Naive thymus-derived CD4-positive, alpha-beta T cell (primary cell): ENCODE results near the gene UBAP2L. TPM values are rescaled to one million over a fixed set of nuclear protein-coding genes. Genes with fewer than 3 reads are reported as not detected.

ENCODE experiments used
- ATAC-seq: fragments of 150-1000 bp; cut with Tn5 transposase; 2 replicates; pipeline ENCODE4 v1.10.0; 2021; ENCODE audit warnings: mild to moderate bottlenecking, moderate library complexity
- CTCF ChIA-PET: fragments of 350-600 bp; sonication (Branson Sonifier 250); formaldehyde crosslinking; loops from one replicate; lab custom pipeline; 2021; ENCODE audit warnings: antibody characterized with exemption; lab: Charles Lee
- POLR2A ChIA-PET: fragments of 350-600 bp; sonication (Branson Sonifier 250); formaldehyde crosslinking; loops from one replicate; lab custom pipeline; 2021; ENCODE audit warnings: antibody characterized with exemption, inconsistent platforms; lab: Charles Lee
- DNase-seq, 9 donors: peaks; one replicate each; pipeline versions ENCODE4 v3.0.0 to v3.0.0-alpha.2; 2020 to 2022; ENCODE audit warnings: mixed read lengths in 1 of 9
- H3K27ac ChIP-seq: one replicate; pipeline ENCODE4 v1.7.0; 2013; ENCODE audit warnings: mild to moderate bottlenecking, low read depth, low read length, moderate library complexity
- H3K27me3 ChIP-seq, 2 donors: one replicate each; pipeline ENCODE4 v1.7.0; 2013; ENCODE audit warnings: low read length in 2 of 2, mild to moderate bottlenecking in 2 of 2, moderate library complexity in 2 of 2; ENCODE audit not compliant: control insufficient read depth in 2 of 2, insufficient read depth in 2 of 2
- H3K36me3 ChIP-seq, 3 experiments: 1 replicate in 2 of 3; 2 replicates in 1 of 3; pipeline ENCODE4 v1.7.0; 2013; ENCODE audit warnings: low read length in 3 of 3, mild to moderate bottlenecking in 3 of 3, moderate library complexity in 1 of 3; ENCODE audit not compliant: insufficient read depth in 3 of 3, control insufficient read depth in 2 of 3
- H3K4me1 ChIP-seq, 2 donors: one replicate each; pipeline ENCODE4 v1.7.0; 2013; ENCODE audit warnings: low read length in 2 of 2, mild to moderate bottlenecking in 2 of 2, moderate library complexity in 1 of 2; ENCODE audit not compliant: control insufficient read depth in 2 of 2, insufficient read depth in 2 of 2
- H3K4me3 ChIP-seq: 2 replicates; pipeline ENCODE4 v1.7.0; 2013; ENCODE audit warnings: mild to moderate bottlenecking, low read length
- H3K9me3 ChIP-seq, 3 experiments: 1 replicate in 2 of 3; 2 replicates in 1 of 3; pipeline ENCODE4 v1.7.0; 2013; ENCODE audit warnings: low read length in 3 of 3; ENCODE audit not compliant: control insufficient read depth in 2 of 3
- H3K27ac Mint-ChIP-seq, 9 donors: one replicate each; pipeline ENCODE4 v1.8.0; 2020 to 2022; ENCODE audit warnings: mixed read lengths in 9 of 9, mild to moderate bottlenecking in 8 of 9, moderate library complexity in 5 of 9, inconsistent platforms in 2 of 9
- H3K27me3 Mint-ChIP-seq, 5 donors: one replicate each; pipeline ENCODE4 v1.8.0; 2021 to 2022; ENCODE audit warnings: mixed read lengths in 5 of 5, mild to moderate bottlenecking in 1 of 5
- H3K36me3 Mint-ChIP-seq, 5 donors: one replicate each; pipeline ENCODE4 v1.8.0; 2020 to 2022; ENCODE audit warnings: mixed read lengths in 5 of 5, mild to moderate bottlenecking in 3 of 5, inconsistent platforms in 1 of 5
- H3K4me1 Mint-ChIP-seq, 7 donors: one replicate each; pipeline ENCODE4 v1.8.0; 2020 to 2022; ENCODE audit warnings: mixed read lengths in 7 of 7, mild to moderate bottlenecking in 3 of 7, inconsistent platforms in 1 of 7
- H3K4me3 Mint-ChIP-seq, 10 donors: one replicate each; pipeline ENCODE4 v1.8.0; 2020 to 2022; ENCODE audit warnings: mild to moderate bottlenecking in 10 of 10, mixed read lengths in 10 of 10, moderate library complexity in 6 of 10, inconsistent platforms in 2 of 10
- H3K9me3 Mint-ChIP-seq, 11 donors: one replicate each; pipeline ENCODE4 v1.8.0; 2020 to 2022; ENCODE audit warnings: mixed read lengths in 11 of 11, mild to moderate bottlenecking in 4 of 11, inconsistent platforms in 1 of 11, moderate library complexity in 1 of 11
- intact Hi-C, 2 donors: fragments of 100-400 bp; cut with micrococcal nuclease; formaldehyde crosslinking; loops; one replicate each; pipeline ENCODE4 v1.15.1; 2023
- polyA plus RNA-seq, 2 donors: library from polyadenylated mRNA; unstranded; fragments of 300-500 nt; fragmentation: Illumina TruSeq; gene quantifications; one replicate each; pipeline ENCODE4 v1.2.3, GENCODE V29; 2021
- total RNA-seq, 6 experiments: library from RNA in 5 of 6; stranded (reverse) in 5 of 6; gene quantifications; 1 replicate in 5 of 6; 2 replicates in 1 of 6; pipeline ENCODE4 v1.2.3 and lab custom pipeline; 2021 to 2026

Gene UBAP2L
- total and polyA plus RNA-seq, 7 experiments from 2014 or later: 49.4 to 235 (median 186) TPM

GRCh38 chr1:154239491-154239890 lies 18.7 kb downstream of the UBAP2L start:
- intact Hi-C loops: loop anchor here in 1 of 2 donors (2.0 kb wide), 1 partner anchor 19 kb away; the partner anchor contains the start of gene UBAP2L
- H3K27me3 Mint-ChIP-seq: no peaks in the 10 kb centered on the region
- peaks cover 0 to 9% of the 10 kb centered on the region in 2 donors for H3K4me1 ChIP-seq
- DNase-seq (no peak), ATAC-seq (no peak)
- peak overlapping the region in 1 of 10 donors; percentile 14 for H3K4me3 Mint-ChIP-seq
- H3K4me3 ChIP-seq: no peak overlapping the region
- peaks cover 7 to 73% (median 56%) of the 10 kb centered on the region in 5 donors for H3K36me3 Mint-ChIP-seq
- H3K9me3 Mint-ChIP-seq: no peaks in the 10 kb centered on the region
- no peaks in the 10 kb centered on the region for H3K27me3 ChIP-seq
- POLR2A ChIA-PET: interaction anchor here (0.8 kb wide), 1 partner anchor 95 kb away, joined by 3 read pairs; no protein-coding TSS in a partner anchor
- peaks cover 11 to 65% (median 41%) of the 10 kb centered on the region in 7 donors for H3K4me1 Mint-ChIP-seq
- H3K36me3 ChIP-seq: peaks cover 37 to 89% (median 41%) of the 10 kb centered on the region in 3 experiments
- H3K27ac ChIP-seq: no peak overlapping the region
- H3K9me3 ChIP-seq: no peaks in the 10 kb centered on the region
- peak overlapping the region in 8 of 9 donors; percentile 1 to 81 (median 29) for H3K27ac Mint-ChIP-seq
- CTCF ChIA-PET: interaction anchor here (1.1 kb wide), 1 partner anchor 14 kb away, joined by 3 read pairs; no protein-coding TSS in a partner anchor

- Mint-ChIP-seq H3K4me3 (no peak overlapping the region), H3K27me3 (no peaks in the 10 kb centered on the region), H3K27ac (peak overlapping the region in 8 of 9 donors; percentile 7 to 86 (median 25)), H3K9me3 (no peaks in the 10 kb centered on the region), H3K4me1 (peaks cover 11 to 58% (median 41%) of the 10 kb centered on the region in 7 donors), H3K36me3 (peaks cover 7 to 72% (median 49%) of the 10 kb centered on the region in 5 donors)
- H3K27ac ChIP-seq: peak overlapping the region; percentile 49
- ATAC-seq (no peak), DNase-seq (no peak)
- H3K4me1 ChIP-seq: peaks cover 0 to 9% of the 10 kb centered on the region in 2 donors
- H3K27me3 ChIP-seq: no peaks in the 10 kb centered on the region
- CTCF ChIA-PET: interaction anchor here (1.1 kb wide), 1 partner anchor 15 kb away, joined by 3 read pairs; no protein-coding TSS in a partner anchor
- no peaks in the 10 kb centered on the region for H3K9me3 ChIP-seq
- no peak overlapping the region for H3K4me3 ChIP-seq
- intact Hi-C loops: no loop called here
- peaks cover 32 to 89% (median 39%) of the 10 kb centered on the region in 3 experiments for H3K36me3 ChIP-seq
- POLR2A ChIA-PET: interaction anchor here (0.8 to 1.3 kb wide), 2 partner anchors 9 to 94 kb away, joined by 3 to 4 read pairs; no protein-coding TSS in a partner anchor
These were observed 19.6 kb downstream of the UBAP2L start for GRCh38 chr1:154240294-154240833.

GRCh38 chr1:154241703-154242351 lies 21.1 kb downstream of the UBAP2L start:
- ATAC-seq (no peak), DNase-seq (peak in 2 of 9 donors; percentile 10 to 18)
- H3K27me3 ChIP-seq: no peaks in the 10 kb centered on the region
- ChIA-PET POLR2A (interaction anchor here (1.6 kb wide), 1 partner anchor 30 kb away, joined by 9 read pairs; no protein-coding TSS in a partner anchor), CTCF (no interaction called here)
- H3K4me1 ChIP-seq: peaks cover 0 to 9% of the 10 kb centered on the region in 2 donors
- Mint-ChIP-seq H3K27ac (peak overlapping the region; percentile 4 to 85 (median 78)), H3K9me3 (no peaks in the 10 kb centered on the region), H3K4me1 (peaks cover 11 to 51% (median 41%) of the 10 kb centered on the region in 7 donors), H3K36me3 (peaks cover 5 to 68% (median 43%) of the 10 kb centered on the region in 5 donors), H3K27me3 (no peaks in the 10 kb centered on the region), H3K4me3 (no peak overlapping the region)
- no peak overlapping the region for H3K4me3 ChIP-seq
- H3K36me3 ChIP-seq: peaks cover 41 to 88% (median 41%) of the 10 kb centered on the region in 3 experiments
- peak overlapping the region; percentile 19 for H3K27ac ChIP-seq
- intact Hi-C loops: no loop called here
- no peaks in the 10 kb centered on the region for H3K9me3 ChIP-seq

- H3K4me1 Mint-ChIP-seq: peaks cover 0 to 7% (median 0%) of the 10 kb centered on the region in 7 donors
- ChIA-PET POLR2A (no interaction called here), CTCF (no interaction called here)
- DNase-seq (no peak), ATAC-seq (no peak)
- Histone ChIP-seq H3K9me3 (no peaks in the 10 kb centered on the region), H3K27me3 (no peaks in the 10 kb centered on the region), H3K27ac (no peak overlapping the region), H3K4me3 (no peak overlapping the region), H3K36me3 (peaks cover 48 to 100% (median 79%) of the 10 kb centered on the region in 3 experiments), H3K4me1 (no peaks in the 10 kb centered on the region)
- H3K27ac Mint-ChIP-seq: peak overlapping the region in 3 of 9 donors; percentile 16 to 63 (median 54)
- intact Hi-C loops: no loop called here
- no peak overlapping the region for H3K4me3 Mint-ChIP-seq
- H3K9me3 Mint-ChIP-seq: peaks cover 0 to 3% (median 0%) of the 10 kb centered on the region in 11 donors
- no peaks in the 10 kb centered on the region for H3K27me3 Mint-ChIP-seq
- H3K36me3 Mint-ChIP-seq: peaks cover 21 to 67% (median 29%) of the 10 kb centered on the region in 5 donors
These were observed 32.9 kb downstream of the UBAP2L start for GRCh38 chr1:154253671-154254070.

- Mint-ChIP-seq H3K4me3 (no peak overlapping the region), H3K27me3 (no peaks in the 10 kb centered on the region), H3K27ac (peak overlapping the region in 6 of 9 donors; percentile 26 to 87 (median 42)), H3K9me3 (peaks cover 0 to 4% (median 0%) of the 10 kb centered on the region in 11 donors), H3K4me1 (peaks cover 0 to 10% (median under 1%) of the 10 kb centered on the region in 7 donors), H3K36me3 (peaks cover 30 to 70% (median 33%) of the 10 kb centered on the region in 5 donors)
- intact Hi-C loops: no loop called here
- DNase-seq: no peak
- H3K36me3 ChIP-seq: peaks cover 45 to 100% (median 76%) of the 10 kb centered on the region in 3 experiments
- H3K9me3 ChIP-seq: no peaks in the 10 kb centered on the region
- POLR2A ChIA-PET: interaction anchor here (0.5 to 2.2 kb wide), 5 partner anchors 11 to 277 kb away, joined by 3 to 6 read pairs (median 3); partner anchors contain the start of gene HAX1
- no peaks in the 10 kb centered on the region for H3K4me1 ChIP-seq
- H3K27me3 ChIP-seq: no peaks in the 10 kb centered on the region
- ATAC-seq: no peak
- H3K4me3 ChIP-seq: no peak overlapping the region
- no peak overlapping the region for H3K27ac ChIP-seq
- CTCF ChIA-PET: interaction anchor here (0.8 kb wide), 1 partner anchor 8 kb away, joined by 4 read pairs; no protein-coding TSS in a partner anchor
These were observed 35.9 kb downstream of the UBAP2L start for GRCh38 chr1:154256686-154257085.

GRCh38 chr1:154258784-154259183 lies 38.0 kb downstream of the UBAP2L start:
- no peak for ATAC-seq
- CTCF ChIA-PET: interaction anchor here (0.5 to 0.6 kb wide), 4 partner anchors 15 to 783 kb away, joined by 3 to 7 read pairs (median 4); no protein-coding TSS in a partner anchor
- Mint-ChIP-seq H3K4me1 (peaks cover 3 to 21% (median 15%) of the 10 kb centered on the region in 7 donors), H3K4me3 (no peak overlapping the region), H3K27me3 (no peaks in the 10 kb centered on the region), H3K9me3 (peaks cover 0 to 4% (median 0%) of the 10 kb centered on the region in 11 donors), H3K36me3 (peaks cover 30 to 82% (median 42%) of the 10 kb centered on the region in 5 donors), H3K27ac (peak overlapping the region in 2 of 9 donors; percentile 15 to 80)
- intact Hi-C loops: no loop called here
- H3K27me3 ChIP-seq: no peaks in the 10 kb centered on the region
- H3K9me3 ChIP-seq: no peaks in the 10 kb centered on the region
- POLR2A ChIA-PET: interaction anchor here (0.6 to 1.1 kb wide), 3 partner anchors 13 to 691 kb away, joined by 4 to 6 read pairs (median 4); partner anchors contain the start of gene HAX1
- H3K4me1 ChIP-seq: peaks cover 0 to 2% of the 10 kb centered on the region in 2 donors
- peaks cover 43 to 100% (median 78%) of the 10 kb centered on the region in 3 experiments for H3K36me3 ChIP-seq
- DNase-seq: no peak
- peak overlapping the region; percentile 6 for H3K27ac ChIP-seq
- H3K4me3 ChIP-seq: no peak overlapping the region
